ENCODE measurements around the gene DRGX. TPM values are rescaled to one million over a fixed set of nuclear protein-coding genes. Genes with fewer than 3 reads are reported as not detected.

The DRGX gene
- total RNA-seq, 1 experiment from 2014 or later, result not detected

GRCh38 chr10:49356181-49356580, 39.7 kb downstream of the DRGX start:
- TF ChIP-seq, protein P1, sequence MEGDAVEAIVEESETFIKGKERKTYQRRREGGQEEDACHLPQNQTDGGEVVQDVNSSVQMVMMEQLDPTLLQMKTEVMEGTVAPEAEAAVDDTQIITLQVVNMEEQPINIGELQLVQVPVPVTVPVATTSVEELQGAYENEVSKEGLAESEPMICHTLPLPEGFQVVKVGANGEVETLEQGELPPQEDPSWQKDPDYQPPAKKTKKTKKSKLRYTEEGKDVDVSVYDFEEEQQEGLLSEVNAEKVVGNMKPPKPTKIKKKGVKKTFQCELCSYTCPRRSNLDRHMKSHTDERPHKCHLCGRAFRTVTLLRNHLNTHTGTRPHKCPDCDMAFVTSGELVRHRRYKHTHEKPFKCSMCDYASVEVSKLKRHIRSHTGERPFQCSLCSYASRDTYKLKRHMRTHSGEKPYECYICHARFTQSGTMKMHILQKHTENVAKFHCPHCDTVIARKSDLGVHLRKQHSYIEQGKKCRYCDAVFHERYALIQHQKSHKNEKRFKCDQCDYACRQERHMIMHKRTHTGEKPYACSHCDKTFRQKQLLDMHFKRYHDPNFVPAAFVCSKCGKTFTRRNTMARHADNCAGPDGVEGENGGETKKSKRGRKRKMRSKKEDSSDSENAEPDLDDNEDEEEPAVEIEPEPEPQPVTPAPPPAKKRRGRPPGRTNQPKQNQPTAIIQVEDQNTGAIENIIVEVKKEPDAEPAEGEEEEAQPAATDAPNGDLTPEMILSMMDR (IDR thresholded peaks at IDR 0.05; ENCODE audit: unreplicated experiment), result no peak
- BruUV-seq (replicated peaks), result no TSS peak
- Mint-ChIP-seq H3K27ac (ENCODE audit: unreplicated experiment) (no peak overlapping the region), H3K4me3 (ENCODE audit: low read depth, unreplicated experiment) (no peak overlapping the region), H3K27me3 (ENCODE audit: unreplicated experiment) (peaks cover 64% of the 10 kb centered on the region), H3K36me3 (ENCODE audit: insufficient read depth, unreplicated experiment) (no peaks in the 10 kb centered on the region), H3K4me1 (ENCODE audit: low read depth, unreplicated experiment) (no peaks in the 10 kb centered on the region), H3K9me3 (ENCODE audit: low read depth, unreplicated experiment) (no peaks in the 10 kb centered on the region)
- intact Hi-C loops (cut with micrococcal nuclease; ENCODE audit: unreplicated experiment), result no loop called here
- CTCF ChIA-PET, result no interaction called here
- no peak for DNase-seq

DNA sequence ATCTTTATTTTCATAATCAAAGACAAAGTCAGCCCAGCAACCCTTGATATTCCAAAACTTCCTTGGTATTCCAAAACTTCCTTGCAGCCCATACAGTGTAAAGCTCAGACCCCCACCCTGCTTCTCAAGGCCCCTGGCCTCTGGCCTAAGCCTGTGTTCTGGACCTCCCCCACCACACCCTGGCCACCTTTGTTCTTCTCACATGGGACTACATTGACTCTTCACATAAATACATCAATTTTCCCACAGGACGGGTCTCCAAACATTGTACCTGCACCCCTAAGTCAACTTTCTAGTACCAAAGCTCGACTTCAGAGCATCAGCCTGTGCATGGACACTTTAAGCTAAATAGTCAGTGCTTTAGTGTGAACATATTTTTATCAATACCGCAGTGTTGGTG, 40.7 kb downstream of the DRGX start:
- Mint-ChIP-seq H3K27ac (ENCODE audit: unreplicated experiment) (no peak overlapping the region), H3K27me3 (ENCODE audit: unreplicated experiment) (peaks cover 74% of the 10 kb centered on the region), H3K9me3 (ENCODE audit: low read depth, unreplicated experiment) (no peaks in the 10 kb centered on the region), H3K36me3 (ENCODE audit: insufficient read depth, unreplicated experiment) (no peaks in the 10 kb centered on the region), H3K4me3 (ENCODE audit: low read depth, unreplicated experiment) (no peak overlapping the region), H3K4me1 (ENCODE audit: low read depth, unreplicated experiment) (no peaks in the 10 kb centered on the region)
- DNase-seq, result no peak
- no TSS peak for BruUV-seq (replicated peaks)
- TF ChIP-seq, protein P1 (IDR thresholded peaks at IDR 0.05; ENCODE audit: unreplicated experiment), result no peak
- CTCF ChIA-PET, result no interaction called here
- intact Hi-C loops (cut with micrococcal nuclease; ENCODE audit: unreplicated experiment), result no loop called here

DNA sequence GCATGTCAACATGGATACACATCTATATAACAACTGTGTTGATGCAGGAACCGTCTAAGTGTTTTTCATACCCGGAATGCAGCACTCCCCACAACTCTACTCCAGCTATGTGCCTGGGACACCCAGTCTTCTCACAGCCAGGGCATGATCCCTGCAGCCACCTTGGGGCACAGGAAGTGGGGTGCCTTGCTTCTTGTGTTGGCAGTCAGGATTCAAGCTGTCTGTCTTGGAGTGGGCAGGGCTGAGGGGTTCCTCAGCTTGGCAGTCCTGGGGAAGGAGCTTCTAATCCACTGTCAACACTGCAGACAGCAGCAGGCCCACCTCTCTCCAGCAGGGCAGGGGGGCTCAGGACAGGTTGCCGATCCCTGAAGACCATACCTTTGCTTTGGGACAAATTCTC, 41.3 kb downstream of the DRGX start:
- Mint-ChIP-seq H3K4me1 (ENCODE audit: low read depth, unreplicated experiment) (no peaks in the 10 kb centered on the region), H3K36me3 (ENCODE audit: insufficient read depth, unreplicated experiment) (no peaks in the 10 kb centered on the region), H3K27ac (ENCODE audit: unreplicated experiment) (no peak overlapping the region), H3K4me3 (ENCODE audit: low read depth, unreplicated experiment) (no peak overlapping the region), H3K27me3 (ENCODE audit: unreplicated experiment) (peaks cover 76% of the 10 kb centered on the region), H3K9me3 (ENCODE audit: low read depth, unreplicated experiment) (no peaks in the 10 kb centered on the region)
- intact Hi-C loops (cut with micrococcal nuclease; ENCODE audit: unreplicated experiment), result no loop called here
- no TSS peak for BruUV-seq (replicated peaks)
- TF ChIP-seq, protein P1 (IDR thresholded peaks at IDR 0.05; ENCODE audit: unreplicated experiment), result no peak
- no peak for DNase-seq
- CTCF ChIA-PET, result no interaction called here

GRCh38 chr10:49353895-49354566, 41.9 kb downstream of the DRGX start:
- Mint-ChIP-seq H3K36me3 (ENCODE audit: insufficient read depth, unreplicated experiment) (no peaks in the 10 kb centered on the region), H3K27ac (ENCODE audit: unreplicated experiment) (no peak overlapping the region), H3K27me3 (ENCODE audit: unreplicated experiment) (peaks cover 76% of the 10 kb centered on the region), H3K9me3 (ENCODE audit: low read depth, unreplicated experiment) (no peaks in the 10 kb centered on the region), H3K4me1 (ENCODE audit: low read depth, unreplicated experiment) (no peaks in the 10 kb centered on the region), H3K4me3 (ENCODE audit: low read depth, unreplicated experiment) (no peak overlapping the region)
- no TSS peak for BruUV-seq (replicated peaks)
- no peak for DNase-seq
- CTCF ChIA-PET, result no interaction called here
- TF ChIP-seq, protein P1 (IDR thresholded peaks at IDR 0.05; ENCODE audit: unreplicated experiment), result no peak
- intact Hi-C loops (cut with micrococcal nuclease; ENCODE audit: unreplicated experiment), result no loop called here
